ENCODE measurements around the gene KMO. TPM values are rescaled to one million over a fixed set of nuclear protein-coding genes. Genes with fewer than 3 reads are reported as not detected.

KMO gene
- polyA plus RNA-seq, 4 donors, result 17.5 to 24.4 (median 21.9) TPM

DNA sequence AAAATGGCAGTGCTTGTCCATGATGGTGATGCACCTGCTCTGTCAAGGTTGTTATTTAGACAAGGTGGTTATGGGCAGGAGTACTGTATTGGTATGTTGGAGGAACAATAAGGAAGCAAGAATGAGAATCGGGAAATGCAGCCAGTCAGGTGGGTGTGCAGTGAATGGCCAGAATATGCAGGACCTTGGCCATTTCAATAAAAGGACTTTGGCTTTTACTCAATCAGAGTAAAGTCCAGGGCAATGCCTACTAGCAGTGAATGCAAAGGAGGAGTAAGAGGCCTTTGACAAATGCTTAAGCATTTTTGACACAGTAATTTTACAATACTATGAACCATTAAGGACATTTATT lies 110.4 kb downstream of the KMO start:
- no peak for DNase-seq (ENCODE audit: low read depth in 4 of 4, low spot score in 2 of 4)

DNA sequence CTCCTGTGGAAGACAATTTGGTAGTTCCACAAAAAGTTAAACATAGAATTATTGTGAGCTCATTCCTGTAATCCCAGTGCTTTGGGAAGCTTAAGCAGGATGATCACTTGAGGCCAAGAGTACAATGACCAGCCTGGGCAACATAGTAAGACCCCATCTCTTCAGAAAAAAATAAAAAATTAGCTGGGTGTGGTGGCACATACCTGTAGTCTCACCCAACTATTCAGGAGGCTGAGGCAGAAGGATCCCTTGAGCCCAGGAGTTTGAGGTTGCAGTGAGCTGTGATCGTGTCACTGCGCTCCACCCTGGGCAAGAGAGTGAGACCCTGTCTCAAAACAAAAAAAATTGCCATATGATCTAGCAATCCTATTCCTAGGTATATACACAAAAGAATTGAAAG lies 112.1 kb downstream of the KMO start:
- no peak for DNase-seq (ENCODE audit: low read depth in 4 of 4, low spot score in 2 of 4)

DNA sequence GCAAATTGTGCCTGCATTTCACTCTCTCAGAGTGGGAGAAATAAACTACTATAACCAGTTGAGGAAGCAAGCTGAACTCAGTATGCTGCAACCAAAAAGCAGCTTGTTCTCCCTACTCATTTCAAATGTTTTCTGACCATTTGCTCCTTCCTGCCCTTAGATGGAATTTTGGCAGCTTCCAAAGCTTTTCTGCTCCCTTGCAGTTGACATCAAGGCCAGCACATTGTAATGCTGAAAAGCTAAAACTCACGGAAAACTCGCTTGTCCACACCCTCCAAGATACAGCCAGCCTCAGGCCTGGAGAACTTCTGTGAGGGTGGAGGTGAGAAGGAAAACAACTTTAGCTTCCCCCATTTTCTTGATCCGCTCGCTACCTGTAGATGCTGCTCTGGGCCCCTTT lies 113.0 kb downstream of the KMO start:
- DNase-seq (ENCODE audit: low read depth in 4 of 4, low spot score in 2 of 4), result no peak

Other genes with a start within 250 kb of the KMO start
- 1 to 10 TPM; 4.9 to 6.4 (median 6.0) TPM for gene RGS7, start 175.2 kb upstream of the KMO start, polyA plus RNA-seq (ENCODE audit: insufficient read length in 4 of 4)
- 100 to 1,000 TPM in 1 of 4 donors, 10 to 100 TPM in 3; 90.1 to 108 (median 98.0) TPM for gene FH, start 12.6 kb upstream of the KMO start, polyA plus RNA-seq (ENCODE audit: insufficient read length in 4 of 4)
- 10 to 100 TPM; 22.8 to 26.0 (median 24.5) TPM for gene CHML, start 108.0 kb downstream of the KMO start, polyA plus RNA-seq (ENCODE audit: insufficient read length in 4 of 4)
- 10 to 100 TPM; 38.3 to 53.2 (median 41.9) TPM for gene OPN3, start 108.0 kb downstream of the KMO start, polyA plus RNA-seq (ENCODE audit: insufficient read length in 4 of 4)
- 1 to 10 TPM in 1 of 4 donors, under 1 TPM in 3; 0.20 to 1.5 (median 0.31) TPM for gene WDR64, start 119.9 kb downstream of the KMO start, polyA plus RNA-seq (ENCODE audit: insufficient read length in 4 of 4)

Measured in left renal cortex interstitium (tissue), 4 donors.